ENCODE data around the gene NFIA.

DNA sequence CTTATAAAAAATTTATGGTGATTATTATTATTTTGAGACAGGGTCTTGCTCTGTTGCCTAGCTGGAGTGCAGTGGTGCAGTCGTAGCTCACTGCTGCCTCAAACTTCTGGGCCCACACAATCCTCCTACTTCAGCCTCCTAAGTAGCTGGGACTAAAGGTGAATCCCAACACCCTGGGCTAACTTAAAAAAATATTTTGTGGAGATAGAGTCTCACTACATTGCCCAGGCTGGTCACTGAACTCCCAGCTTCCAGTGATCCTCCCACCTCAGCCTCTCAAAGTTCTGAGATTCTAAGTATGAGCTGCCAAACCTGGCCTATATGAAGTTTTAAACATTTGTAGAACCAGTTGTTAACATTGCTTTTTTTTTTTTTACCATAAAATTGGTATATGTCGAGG, 18.2 kb downstream of the NFIA start:
- TF ChIP-seq, protein P1, sequence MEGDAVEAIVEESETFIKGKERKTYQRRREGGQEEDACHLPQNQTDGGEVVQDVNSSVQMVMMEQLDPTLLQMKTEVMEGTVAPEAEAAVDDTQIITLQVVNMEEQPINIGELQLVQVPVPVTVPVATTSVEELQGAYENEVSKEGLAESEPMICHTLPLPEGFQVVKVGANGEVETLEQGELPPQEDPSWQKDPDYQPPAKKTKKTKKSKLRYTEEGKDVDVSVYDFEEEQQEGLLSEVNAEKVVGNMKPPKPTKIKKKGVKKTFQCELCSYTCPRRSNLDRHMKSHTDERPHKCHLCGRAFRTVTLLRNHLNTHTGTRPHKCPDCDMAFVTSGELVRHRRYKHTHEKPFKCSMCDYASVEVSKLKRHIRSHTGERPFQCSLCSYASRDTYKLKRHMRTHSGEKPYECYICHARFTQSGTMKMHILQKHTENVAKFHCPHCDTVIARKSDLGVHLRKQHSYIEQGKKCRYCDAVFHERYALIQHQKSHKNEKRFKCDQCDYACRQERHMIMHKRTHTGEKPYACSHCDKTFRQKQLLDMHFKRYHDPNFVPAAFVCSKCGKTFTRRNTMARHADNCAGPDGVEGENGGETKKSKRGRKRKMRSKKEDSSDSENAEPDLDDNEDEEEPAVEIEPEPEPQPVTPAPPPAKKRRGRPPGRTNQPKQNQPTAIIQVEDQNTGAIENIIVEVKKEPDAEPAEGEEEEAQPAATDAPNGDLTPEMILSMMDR (conservative IDR thresholded peaks at IDR 0.05 in 1 of 2, IDR thresholded peaks at IDR 0.05 in 1 of 2; ENCODE audit: low read depth in 1 of 2, low read length in 2 of 2), result no peak
- TF ChIP-seq EZH2 (IDR thresholded peaks at IDR 0.05; ENCODE audit: low read length, missing control alignments), result no peak

Data from fibroblast of lung (primary cell).